HEK293T (cell line): ENCODE measurements around the gene DISP3.

ENCODE experiments used
- CTCF ChIA-PET: fragments of 350-600 bp; formaldehyde crosslinking; extraction: SDS; loops from one replicate; lab custom pipeline; 2021; ENCODE audit warnings: antibody characterized with exemption, inconsistent platforms; lab: Yijun Ruan, JAX
- POLR2A ChIA-PET: fragments of 350-600 bp; formaldehyde crosslinking; extraction: SDS; loops from one replicate; lab custom pipeline; 2020; ENCODE audit warnings: antibody characterized with exemption, inconsistent platforms; lab: Yijun Ruan, JAX
- DNase-seq: peaks from one replicate; pipeline ENCODE4 v3.0.0; 2012; ENCODE audit warnings: mixed read lengths; ENCODE audit errors: extremely low spot score
- ARNT ChIP-seq: fragments of 450-650 bp; IDR thresholded peaks from 2 replicates; pipeline ENCODE4 v1.6.1; 2017; ENCODE audit warnings: mild to moderate bottlenecking
- BHLHE40 ChIP-seq: fragments of 450-650 bp; IDR thresholded peaks from 2 replicates; pipeline ENCODE4 v1.6.1; 2016; ENCODE audit warnings: mild to moderate bottlenecking, moderate library complexity, borderline replicate concordance
- CTBP1 ChIP-seq: fragments of 450-650 bp; IDR thresholded peaks from 2 replicates; pipeline ENCODE4 v1.6.1; 2016; ENCODE audit warnings: borderline replicate concordance
- ELF4 ChIP-seq: fragments of 450-650 bp; IDR thresholded peaks from 2 replicates; pipeline ENCODE4 v1.6.1; 2017; ENCODE audit warnings: antibody characterized with exemption
- FOXA1 ChIP-seq: fragments of 450-650 bp; IDR thresholded peaks from 2 replicates; pipeline ENCODE4 v1.6.1; 2016; ENCODE audit warnings: mild to moderate bottlenecking
- FOXK2 ChIP-seq: fragments of 450-650 bp; IDR thresholded peaks from 2 replicates; pipeline ENCODE4 v1.6.1; 2016; ENCODE audit warnings: mild to moderate bottlenecking
- FOXM1 ChIP-seq: fragments of 450-650 bp; IDR thresholded peaks from 2 replicates; pipeline ENCODE4 v1.6.1; 2017; ENCODE audit warnings: mild to moderate bottlenecking, borderline replicate concordance
- HDGF ChIP-seq: fragments of 450-650 bp; IDR thresholded peaks from 2 replicates; pipeline ENCODE4 v1.6.1; 2017; ENCODE audit warnings: antibody characterized with exemption, borderline replicate concordance
- L3MBTL2 ChIP-seq: fragments of 450-650 bp; conservative IDR thresholded peaks from 2 replicates; pipeline ENCODE4 v1.6.1; 2016; ENCODE audit warnings: mild to moderate bottlenecking
- LEF1 ChIP-seq: fragments of 450-650 bp; IDR thresholded peaks from 2 replicates; pipeline ENCODE4 v1.6.1; 2017; ENCODE audit warnings: mild to moderate bottlenecking, borderline replicate concordance
- NFRKB ChIP-seq: fragments of 450-650 bp; IDR thresholded peaks from 2 replicates; pipeline ENCODE4 v1.6.1; 2016; ENCODE audit warnings: mild to moderate bottlenecking, moderate library complexity
- PKNOX1 ChIP-seq: fragments of 450-650 bp; IDR thresholded peaks from 2 replicates; pipeline ENCODE4 v1.6.1; 2016
- SP1 ChIP-seq: fragments of 450-650 bp; IDR thresholded peaks from 2 replicates; pipeline ENCODE4 v1.6.1; 2017
- SUZ12 ChIP-seq: fragments of 450-650 bp; IDR thresholded peaks from 2 replicates; pipeline ENCODE4 v1.6.1; 2016; ENCODE audit warnings: mild to moderate bottlenecking
- TARDBP ChIP-seq: fragments of 450-650 bp; IDR thresholded peaks from 2 replicates; pipeline ENCODE4 v1.6.1; 2016
- ZNF384 ChIP-seq: fragments of 450-650 bp; IDR thresholded peaks from 2 replicates; pipeline ENCODE4 v1.6.1; 2016

Gene DISP3

GRCh38 chr1:11487196-11487751 is 8.3 kb downstream of the DISP3 start:
- ChIA-PET CTCF (interaction anchor here (0.6 to 1.0 kb wide), 2 partner anchors 155 to 605 kb away, joined by 3 read pairs; no protein-coding TSS in a partner anchor), POLR2A (interaction anchor here (0.7 kb wide), 1 partner anchor 660 kb away, joined by 3 read pairs; no protein-coding TSS in a partner anchor)
- no peak for TF ChIP-seq SUZ12
- TF ChIP-seq LEF1, result no peak
- no peak for TF ChIP-seq ZNF384
- DNase-seq, result no peak

GRCh38 chr1:11488201-11488770 is 9.3 kb downstream of the DISP3 start:
- no peak for DNase-seq
- POLR2A ChIA-PET, result interaction anchor here (2.5 kb wide), 1 partner anchor 9 kb away, joined by 10 read pairs; the partner anchor contains the start of gene DISP3
- CTCF ChIA-PET, result interaction anchor here (1.0 kb wide), 1 partner anchor 154 kb away, joined by 3 read pairs; no protein-coding TSS in a partner anchor
- TF ChIP-seq FOXK2 (no peak), SP1 (no peak), NFRKB (no peak), TARDBP (no peak), HDGF (no peak), ZNF384 (no peak), PKNOX1 (no peak), FOXM1 (no peak), CTBP1 (no peak), BHLHE40 (no peak), LEF1 (no peak), ELF4 (no peak), ARNT (no peak), L3MBTL2 (no peak), FOXA1 (no peak), SUZ12 (no peak)

GRCh38 chr1:11488966-11489625 is 10.1 kb downstream of the DISP3 start:
- TF ChIP-seq PKNOX1, result no peak
- TF ChIP-seq ELF4, result no peak
- TF ChIP-seq BHLHE40, result no peak
- no peak for TF ChIP-seq FOXK2
- TF ChIP-seq SUZ12, result no peak
- no peak for TF ChIP-seq FOXA1
- TF ChIP-seq LEF1, result no peak
- TF ChIP-seq SP1, result no peak
- TF ChIP-seq CTBP1, result no peak
- TF ChIP-seq ZNF384, result no peak
- no peak for TF ChIP-seq FOXM1
- TF ChIP-seq HDGF, result no peak
- TF ChIP-seq TARDBP, result no peak
- TF ChIP-seq ARNT, result no peak
- no peak for TF ChIP-seq L3MBTL2
- no peak for TF ChIP-seq NFRKB
- ChIA-PET POLR2A (interaction anchor here (2.5 kb wide), 1 partner anchor 10 kb away, joined by 10 read pairs; the partner anchor contains the start of gene DISP3), CTCF (no interaction called here)
- no peak for DNase-seq

GRCh38 chr1:11492235-11492634 is 13.3 kb downstream of the DISP3 start:
- no peak for DNase-seq
- TF ChIP-seq NFRKB (no peak), SUZ12 (no peak), SP1 (no peak), FOXM1 (no peak), BHLHE40 (no peak), ARNT (no peak), TARDBP (no peak), LEF1 (no peak), FOXK2 (no peak), PKNOX1 (no peak), HDGF (no peak), L3MBTL2 (no peak), ZNF384 (no peak), ELF4 (no peak), CTBP1 (no peak), FOXA1 (no peak)
- ChIA-PET CTCF (no interaction called here), POLR2A (interaction anchor here (1.9 kb wide), 1 partner anchor 13 kb away, joined by 9 read pairs; the partner anchor contains the start of gene DISP3)

- no peak for DNase-seq
- TF ChIP-seq NFRKB (no peak), ZNF384 (no peak), FOXM1 (no peak), TARDBP (no peak)
- POLR2A ChIA-PET, result no interaction called here
- CTCF ChIA-PET, result no interaction called here
Observed at GRCh38 chr1:11493972-11494655, 15.2 kb downstream of the DISP3 start.
